ENCODE results near the gene ENDOD1. TPM values are rescaled to one million over a fixed set of nuclear protein-coding genes. Genes with fewer than 3 reads are reported as not detected.

ENDOD1 gene
- total and polyA plus RNA-seq, 4 donors, result 2.2 to 35.6 (median 5.9) TPM

GRCh38 chr11:95070471-95070870, 19.2 kb upstream of the ENDOD1 start:
- WGBS, result 94% methylated on average over 1 of the region's 1 CpG
- Histone ChIP-seq H3K36me3 (ENCODE audit: control insufficient read depth in 4 of 4, insufficient read depth in 3 of 4, low read depth in 1 of 4, low read length in 3 of 4) (no peaks in the 10 kb centered on the region), H3K4me1 (ENCODE audit: control insufficient read depth in 4 of 4, insufficient read depth in 4 of 4, low read length in 3 of 4) (peaks cover 0 to 18% (median 13%) of the 10 kb centered on the region in 4 donors), H3K9me3 (ENCODE audit: control insufficient read depth in 4 of 4, low read length in 3 of 4) (no peaks in the 10 kb centered on the region), H3K4me3 (ENCODE audit: low read depth in 1 of 3, low read length in 3 of 3) (no peak overlapping the region), H3K27me3 (ENCODE audit: control insufficient read depth in 4 of 4, insufficient read depth in 4 of 4, low read length in 3 of 4) (no peaks in the 10 kb centered on the region), H3K27ac (ENCODE audit: low read depth in 1 of 2, low read length in 2 of 2) (no peak overlapping the region), H3K9ac (ENCODE audit: low read depth in 1 of 2, low read length in 2 of 2) (no peak overlapping the region)
- no peak for DNase-seq (ENCODE audit: low spot score)
- TF ChIP-seq HNF4A (conservative IDR thresholded peaks at IDR 0.05) (no peak), MAX (IDR thresholded peaks at IDR 0.05) (no peak), EGR1 (IDR thresholded peaks at IDR 0.05; ENCODE audit: low read depth in 2 of 2) (no peak), CTCF (IDR thresholded peaks at IDR 0.05; ENCODE audit: low read depth, low read length, missing input control) (no peak), GABPA (IDR thresholded peaks at IDR 0.05 in 1 of 2, conservative IDR thresholded peaks at IDR 0.05 in 1 of 2) (no peak), SP1 (IDR thresholded peaks at IDR 0.05) (no peak), RAD21 (IDR thresholded peaks at IDR 0.05) (no peak), TAF1 (conservative IDR thresholded peaks at IDR 0.05) (no peak), FOXA1 (IDR thresholded peaks at IDR 0.05) (no peak), YY1 (IDR thresholded peaks at IDR 0.05) (no peak), ZBTB33 (IDR thresholded peaks at IDR 0.05) (no peak), FOXA2 (IDR thresholded peaks at IDR 0.05) (no peak), ATF3 (IDR thresholded peaks at IDR 0.05) (no peak), REST (IDR thresholded peaks at IDR 0.05) (no peak), HNF4G (IDR thresholded peaks at IDR 0.05) (no peak), JUND (IDR thresholded peaks at IDR 0.05) (no peak), RXRA (IDR thresholded peaks at IDR 0.05) (no peak), NR2F2 (IDR thresholded peaks at IDR 0.05) (no peak)

Measured in liver (tissue), 9 donors.